ENCODE data around the gene PDSS2. TPM values are rescaled to one million over a fixed set of nuclear protein-coding genes. Genes with fewer than 3 reads are reported as not detected.

Gene PDSS2
- total RNA-seq, 1 experiment from 2014 or later: 12.1 TPM

DNA sequence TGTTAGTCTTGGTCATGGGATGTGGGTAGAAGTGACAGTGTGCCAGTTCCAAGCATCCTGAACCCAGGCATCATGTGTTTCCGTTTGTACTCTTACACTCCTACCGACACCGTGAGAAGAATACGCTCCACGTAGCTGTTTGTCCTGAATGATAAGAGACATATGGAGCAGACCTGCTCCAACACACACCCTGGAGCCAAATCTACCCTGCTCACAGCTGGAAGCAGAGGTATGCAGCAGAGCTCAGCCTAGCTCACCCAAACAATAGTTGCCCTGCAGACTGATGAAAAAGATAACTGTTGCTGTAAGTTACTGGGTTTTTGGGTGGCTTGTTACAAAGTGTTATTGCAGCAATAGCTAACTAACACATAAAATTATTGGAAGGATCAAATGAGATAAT lies 14.3 kb upstream of the PDSS2 start:
- H3K4me2 ChIP-seq (ENCODE audit: insufficient read depth, insufficient read length, low read length): no peak overlapping the region
- H2BK12ac ChIP-seq (ENCODE audit: insufficient read length, low read depth, low read length): no peak overlapping the region
- H4K5ac ChIP-seq (ENCODE audit: insufficient read length, low read depth, low read length): no peak overlapping the region
- WGBS (ENCODE audit: extremely low coverage, insufficient read length, low lambda C conversion rate): no CpG with 5 or more reads among the region's 5 CpGs
- H3K23ac ChIP-seq (ENCODE audit: insufficient read length, low read depth, low read length): no peak overlapping the region
- H3K27me3 Mint-ChIP-seq (ENCODE audit: low read depth): no peaks in the 10 kb centered on the region
- H3K14ac ChIP-seq (ENCODE audit: insufficient read depth, low read length): no peak overlapping the region
- no peak overlapping the region for H3K4ac ChIP-seq (ENCODE audit: low read depth, low read length)
- H3K4me1 ChIP-seq (ENCODE audit: insufficient read depth, low read length): no peaks in the 10 kb centered on the region
- H3K36me3 Mint-ChIP-seq (ENCODE audit: insufficient read depth in 1 of 3, low read depth in 3 of 3): no peaks in the 10 kb centered on the region
- no peak overlapping the region for H2BK15ac ChIP-seq (ENCODE audit: low read depth, low read length)
- no peak overlapping the region for H4K8ac ChIP-seq (replicated peaks; ENCODE audit: insufficient read length, low read depth, low read length)
- H2BK120ac ChIP-seq (ENCODE audit: low read depth, low read length, poor library complexity, severe bottlenecking): no peak overlapping the region
- no peak overlapping the region for H3K56ac ChIP-seq (ENCODE audit: insufficient read length, low read depth, low read length)
- no peak overlapping the region for H2BK20ac ChIP-seq (ENCODE audit: low read depth, low read length, poor library complexity, severe bottlenecking)
- no peak overlapping the region for H3K9ac ChIP-seq (ENCODE audit: extremely low read depth, insufficient read length, low read length)
- no peaks in the 10 kb centered on the region for H3K23me2 ChIP-seq (ENCODE audit: insufficient read length, low read depth, low read length, poor library complexity, severe bottlenecking)
- peaks cover 10 to 19% of the 10 kb centered on the region in 2 experiments for H3K4me1 Mint-ChIP-seq
- H3K4me3 Mint-ChIP-seq: no peak overlapping the region
- H3K27me3 ChIP-seq (ENCODE audit: insufficient read depth, low read length): no peaks in the 10 kb centered on the region
- H3T11ph ChIP-seq (ENCODE audit: low read length): no peak overlapping the region
- H3K27ac Mint-ChIP-seq: no peak overlapping the region
- TF ChIP-seq, protein P1, sequence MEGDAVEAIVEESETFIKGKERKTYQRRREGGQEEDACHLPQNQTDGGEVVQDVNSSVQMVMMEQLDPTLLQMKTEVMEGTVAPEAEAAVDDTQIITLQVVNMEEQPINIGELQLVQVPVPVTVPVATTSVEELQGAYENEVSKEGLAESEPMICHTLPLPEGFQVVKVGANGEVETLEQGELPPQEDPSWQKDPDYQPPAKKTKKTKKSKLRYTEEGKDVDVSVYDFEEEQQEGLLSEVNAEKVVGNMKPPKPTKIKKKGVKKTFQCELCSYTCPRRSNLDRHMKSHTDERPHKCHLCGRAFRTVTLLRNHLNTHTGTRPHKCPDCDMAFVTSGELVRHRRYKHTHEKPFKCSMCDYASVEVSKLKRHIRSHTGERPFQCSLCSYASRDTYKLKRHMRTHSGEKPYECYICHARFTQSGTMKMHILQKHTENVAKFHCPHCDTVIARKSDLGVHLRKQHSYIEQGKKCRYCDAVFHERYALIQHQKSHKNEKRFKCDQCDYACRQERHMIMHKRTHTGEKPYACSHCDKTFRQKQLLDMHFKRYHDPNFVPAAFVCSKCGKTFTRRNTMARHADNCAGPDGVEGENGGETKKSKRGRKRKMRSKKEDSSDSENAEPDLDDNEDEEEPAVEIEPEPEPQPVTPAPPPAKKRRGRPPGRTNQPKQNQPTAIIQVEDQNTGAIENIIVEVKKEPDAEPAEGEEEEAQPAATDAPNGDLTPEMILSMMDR (conservative IDR thresholded peaks at IDR 0.05): no peak
- no peak overlapping the region for H2AFZ ChIP-seq (ENCODE audit: low read length)
- no peak overlapping the region for H3K18ac ChIP-seq (ENCODE audit: insufficient read length, low read depth, low read length)
- no peaks in the 10 kb centered on the region for H3K9me3 ChIP-seq (ENCODE audit: control insufficient read depth, low read depth, low read length)
- H2BK5ac ChIP-seq (ENCODE audit: insufficient read length, low read length): no peak overlapping the region
- H2AK5ac ChIP-seq (ENCODE audit: insufficient read length, low read length): no peak overlapping the region
- H3K9me3 Mint-ChIP-seq: no peaks in the 10 kb centered on the region
- H3K27ac ChIP-seq (ENCODE audit: insufficient read length, low read depth, low read length): no peak overlapping the region
- no peaks in the 10 kb centered on the region for H3K79me1 ChIP-seq (ENCODE audit: insufficient read depth, low read depth, low read length, poor library complexity, severe bottlenecking)
- DNase-seq: no peak
- H4K91ac ChIP-seq (ENCODE audit: insufficient read length, low read depth, low read length): no peak overlapping the region
- no peaks in the 10 kb centered on the region for H3K79me2 ChIP-seq (ENCODE audit: insufficient read depth, low read length)
- H4K20me1 ChIP-seq (ENCODE audit: control insufficient read depth, insufficient read depth, insufficient read length): no peaks in the 10 kb centered on the region
